Measurements from ENCODE around the gene NF2. TPM values are rescaled to one million over a fixed set of nuclear protein-coding genes. Genes with fewer than 3 reads are reported as not detected.
A peak's percentile ranks its signal among the peaks of the same experiment; 100 is the strongest.

The NF2 gene
- total RNA-seq, 1 donor from 2014 or later: 140 TPM

GRCh38 chr22:29632672-29633071 lies 29.2 kb downstream of the NF2 start:
- no peak for DNase-seq (ENCODE audit: low read depth)
- TF ChIP-seq, protein P1, sequence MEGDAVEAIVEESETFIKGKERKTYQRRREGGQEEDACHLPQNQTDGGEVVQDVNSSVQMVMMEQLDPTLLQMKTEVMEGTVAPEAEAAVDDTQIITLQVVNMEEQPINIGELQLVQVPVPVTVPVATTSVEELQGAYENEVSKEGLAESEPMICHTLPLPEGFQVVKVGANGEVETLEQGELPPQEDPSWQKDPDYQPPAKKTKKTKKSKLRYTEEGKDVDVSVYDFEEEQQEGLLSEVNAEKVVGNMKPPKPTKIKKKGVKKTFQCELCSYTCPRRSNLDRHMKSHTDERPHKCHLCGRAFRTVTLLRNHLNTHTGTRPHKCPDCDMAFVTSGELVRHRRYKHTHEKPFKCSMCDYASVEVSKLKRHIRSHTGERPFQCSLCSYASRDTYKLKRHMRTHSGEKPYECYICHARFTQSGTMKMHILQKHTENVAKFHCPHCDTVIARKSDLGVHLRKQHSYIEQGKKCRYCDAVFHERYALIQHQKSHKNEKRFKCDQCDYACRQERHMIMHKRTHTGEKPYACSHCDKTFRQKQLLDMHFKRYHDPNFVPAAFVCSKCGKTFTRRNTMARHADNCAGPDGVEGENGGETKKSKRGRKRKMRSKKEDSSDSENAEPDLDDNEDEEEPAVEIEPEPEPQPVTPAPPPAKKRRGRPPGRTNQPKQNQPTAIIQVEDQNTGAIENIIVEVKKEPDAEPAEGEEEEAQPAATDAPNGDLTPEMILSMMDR (conservative IDR thresholded peaks at IDR 0.05; ENCODE audit: low read depth, low read length): no peak
- no peak overlapping the region for H3K4me3 ChIP-seq (ENCODE audit: low read depth, low read length)

GRCh38 chr22:29633514-29634312 lies 30.3 kb downstream of the NF2 start:
- H3K4me3 ChIP-seq (ENCODE audit: low read depth, low read length): no peak overlapping the region
- TF ChIP-seq, protein P1 (conservative IDR thresholded peaks at IDR 0.05; ENCODE audit: low read depth, low read length): no peak
- DNase-seq (ENCODE audit: low read depth): no peak

DNA sequence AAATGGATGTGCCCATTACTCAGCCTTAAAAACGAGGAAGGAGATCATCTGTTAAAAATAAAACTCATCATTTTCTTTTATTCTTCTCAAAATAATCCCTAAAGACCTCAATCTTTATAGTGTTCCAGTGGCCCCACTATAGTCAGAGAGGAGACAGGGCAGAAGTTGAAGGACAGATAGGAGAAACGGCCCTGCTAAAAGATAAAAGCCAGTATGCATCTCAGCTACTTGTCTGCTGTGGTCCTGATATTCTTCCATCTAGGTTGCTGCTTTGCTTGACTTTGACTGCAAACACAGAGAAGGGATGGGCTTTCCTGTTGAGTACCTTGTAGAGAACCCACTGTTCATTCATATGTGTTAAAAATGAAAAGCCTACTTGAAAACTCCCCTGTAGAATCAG lies 31.4 kb downstream of the NF2 start:
- no peak overlapping the region for H3K4me3 ChIP-seq (ENCODE audit: low read depth, low read length)
- TF ChIP-seq, protein P1 (conservative IDR thresholded peaks at IDR 0.05; ENCODE audit: low read depth, low read length): no peak
- DNase-seq (ENCODE audit: low read depth): no peak

GRCh38 chr22:29635734-29636357 lies 32.4 kb downstream of the NF2 start:
- TF ChIP-seq, protein P1 (conservative IDR thresholded peaks at IDR 0.05; ENCODE audit: low read depth, low read length): peak; percentile 84
- no peak for DNase-seq (ENCODE audit: low read depth)
- H3K4me3 ChIP-seq (ENCODE audit: low read depth, low read length): no peak overlapping the region

GRCh38 chr22:29636751-29637150 lies 33.3 kb downstream of the NF2 start:
- no peak for DNase-seq (ENCODE audit: low read depth)
- H3K4me3 ChIP-seq (ENCODE audit: low read depth, low read length): no peak overlapping the region
- TF ChIP-seq, protein P1 (conservative IDR thresholded peaks at IDR 0.05; ENCODE audit: low read depth, low read length): no peak

- DNase-seq (ENCODE audit: low read depth): no peak
- TF ChIP-seq, protein P1 (conservative IDR thresholded peaks at IDR 0.05; ENCODE audit: low read depth, low read length): no peak
- no peak overlapping the region for H3K4me3 ChIP-seq (ENCODE audit: low read depth, low read length)
These were observed 33.7 kb downstream of the NF2 start for GRCh38 chr22:29637181-29637580.
